Measurements from ENCODE around the gene EYA2.

DNA sequence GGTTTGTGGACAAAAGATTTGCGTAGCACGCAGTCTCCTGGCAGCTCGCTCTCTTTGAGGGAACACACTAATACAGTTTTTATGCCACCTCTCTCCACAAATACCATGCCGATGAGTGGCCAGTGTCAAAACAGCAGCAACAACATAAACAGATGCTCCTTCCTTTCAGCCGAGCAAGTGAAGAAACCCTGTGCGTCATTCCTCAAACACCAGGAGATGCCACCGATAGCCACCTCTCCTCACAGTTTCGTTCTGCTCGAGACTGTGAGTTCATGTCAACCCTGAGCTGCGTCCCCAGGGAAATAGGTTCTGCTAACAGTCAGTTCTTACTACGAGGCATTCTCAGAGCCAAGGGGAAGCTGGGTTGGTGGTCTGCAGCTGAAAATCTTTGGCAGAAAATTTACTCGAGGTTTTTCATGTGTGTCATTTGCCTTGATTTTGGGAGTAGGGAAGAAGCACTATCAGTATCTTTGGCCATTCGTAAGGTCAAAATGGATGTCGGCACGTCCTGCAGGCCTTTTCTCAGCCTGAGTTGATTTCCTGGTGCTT is 59.9 kb downstream of the EYA2 start:
- TF ChIP-seq, protein P1, sequence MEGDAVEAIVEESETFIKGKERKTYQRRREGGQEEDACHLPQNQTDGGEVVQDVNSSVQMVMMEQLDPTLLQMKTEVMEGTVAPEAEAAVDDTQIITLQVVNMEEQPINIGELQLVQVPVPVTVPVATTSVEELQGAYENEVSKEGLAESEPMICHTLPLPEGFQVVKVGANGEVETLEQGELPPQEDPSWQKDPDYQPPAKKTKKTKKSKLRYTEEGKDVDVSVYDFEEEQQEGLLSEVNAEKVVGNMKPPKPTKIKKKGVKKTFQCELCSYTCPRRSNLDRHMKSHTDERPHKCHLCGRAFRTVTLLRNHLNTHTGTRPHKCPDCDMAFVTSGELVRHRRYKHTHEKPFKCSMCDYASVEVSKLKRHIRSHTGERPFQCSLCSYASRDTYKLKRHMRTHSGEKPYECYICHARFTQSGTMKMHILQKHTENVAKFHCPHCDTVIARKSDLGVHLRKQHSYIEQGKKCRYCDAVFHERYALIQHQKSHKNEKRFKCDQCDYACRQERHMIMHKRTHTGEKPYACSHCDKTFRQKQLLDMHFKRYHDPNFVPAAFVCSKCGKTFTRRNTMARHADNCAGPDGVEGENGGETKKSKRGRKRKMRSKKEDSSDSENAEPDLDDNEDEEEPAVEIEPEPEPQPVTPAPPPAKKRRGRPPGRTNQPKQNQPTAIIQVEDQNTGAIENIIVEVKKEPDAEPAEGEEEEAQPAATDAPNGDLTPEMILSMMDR (IDR thresholded peaks at IDR 0.05; ENCODE audit: low read depth, low read length, missing input control) = no peak
- TF ChIP-seq, protein P2, sequence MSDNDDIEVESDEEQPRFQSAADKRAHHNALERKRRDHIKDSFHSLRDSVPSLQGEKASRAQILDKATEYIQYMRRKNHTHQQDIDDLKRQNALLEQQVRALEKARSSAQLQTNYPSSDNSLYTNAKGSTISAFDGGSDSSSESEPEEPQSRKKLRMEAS (IDR thresholded peaks at IDR 0.05) = no peak
